Astrocyte of the cerebellum (primary cell): ENCODE results near the gene VPS35.

Experiments used
- DNase-seq: peaks from one replicate; pipeline ENCODE4 v3.0.0-alpha.2; 2011; ENCODE audit warnings: low read depth
- H3K4me3 ChIP-seq: 2 replicates; pipeline ENCODE4 v1.5.1; 2011; ENCODE audit warnings: mild to moderate bottlenecking, low read depth, low read length, moderate library complexity
- CTCF ChIP-seq: IDR thresholded peaks from 2 replicates; pipeline ENCODE4 v1.5.1; 2012; ENCODE audit warnings: low read length, low read depth, moderate library complexity, mild to moderate bottlenecking; ENCODE audit errors: missing control alignments
- in situ Hi-C: cut with HindIII; loops from 2 replicates; pipeline ENCODE4 v1.10.0; 2017; ENCODE audit warnings: low sequenced_read_pairs

Gene VPS35

GRCh38 chr16:46721885-46722284 is 32.9 kb upstream of the VPS35 start:
- no peak for TF ChIP-seq CTCF
- in situ Hi-C loops: no loop called here
- no peak overlapping the region for H3K4me3 ChIP-seq

GRCh38 chr16:46720619-46721018 is 31.6 kb upstream of the VPS35 start:
- TF ChIP-seq CTCF: no peak
- H3K4me3 ChIP-seq: no peak overlapping the region

More at GRCh38 chr16:46721885-46722284, 32.9 kb upstream of the VPS35 start:
- DNase-seq: no peak

DNA sequence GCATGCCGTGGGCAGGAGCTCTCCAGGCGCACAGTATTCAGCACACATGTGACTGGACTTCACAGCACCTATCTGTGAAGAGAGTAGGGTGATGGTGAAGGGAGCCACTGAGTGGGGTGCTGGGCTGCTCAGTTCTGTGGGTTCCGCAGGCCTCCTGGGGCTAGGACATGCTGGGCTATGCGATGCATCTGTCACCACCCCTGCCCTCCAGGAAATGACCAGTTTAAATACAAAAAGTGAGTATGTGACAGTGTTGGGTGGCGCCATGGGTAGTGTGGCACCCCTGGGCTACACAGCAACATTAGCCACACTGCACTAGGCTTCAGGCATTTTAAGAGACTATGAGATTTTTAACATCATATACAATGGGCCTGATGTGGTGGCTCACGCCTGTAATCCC is 30.6 kb upstream of the VPS35 start:
- no peak overlapping the region for H3K4me3 ChIP-seq
- DNase-seq: no peak
- in situ Hi-C loops: no loop called here
- no peak for TF ChIP-seq CTCF

More at GRCh38 chr16:46720619-46721018, 31.6 kb upstream of the VPS35 start:
- no peak for DNase-seq
- in situ Hi-C loops: no loop called here

DNA sequence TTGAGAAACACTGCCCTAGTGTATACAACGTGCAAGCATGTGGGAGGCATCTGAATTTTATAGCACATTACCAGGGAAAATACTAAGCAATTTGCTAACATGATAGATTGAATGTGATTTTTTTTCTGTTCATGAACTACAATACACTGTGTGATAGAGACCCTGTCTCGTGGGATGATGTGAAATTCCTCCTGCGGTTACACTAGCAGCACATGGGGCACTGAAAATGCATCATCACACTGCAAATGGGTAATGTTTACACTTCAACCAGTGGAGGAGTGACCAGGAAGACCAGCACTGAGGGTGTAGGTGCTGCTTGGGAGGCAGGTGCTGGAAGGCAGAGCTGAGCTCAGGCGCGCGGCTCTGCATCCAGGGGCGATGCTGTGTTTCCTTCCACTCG is 29.2 kb upstream of the VPS35 start:
- no peak for TF ChIP-seq CTCF
- in situ Hi-C loops: no loop called here
- DNase-seq: no peak
- H3K4me3 ChIP-seq: no peak overlapping the region

GRCh38 chr16:46717692-46718091 is 28.7 kb upstream of the VPS35 start:
- no peak overlapping the region for H3K4me3 ChIP-seq
- in situ Hi-C loops: no loop called here
- no peak for DNase-seq
- TF ChIP-seq CTCF: no peak

GRCh38 chr16:46715769-46716305 is 26.9 kb upstream of the VPS35 start:
- peak; percentile 58 for DNase-seq
- H3K4me3 ChIP-seq: no peak overlapping the region
- in situ Hi-C loops: no loop called here
- no peak for TF ChIP-seq CTCF
